Stomach (tissue), 4 donors: ENCODE results near the gene CRIM1.

Source experiments
- EP300 ChIP-seq: sonication (generic); formaldehyde crosslinking; IDR thresholded peaks from one replicate; pipeline ENCODE4 v1.6.1; 2017; ENCODE audit warnings: antibody characterized with exemption
- POLR2A ChIP-seq, 4 donors: fragments of 450-650 bp; IDR thresholded peaks; one replicate each; pipeline ENCODE4 v1.6.1; 2016; ENCODE audit warnings: antibody characterized with exemption in 4 of 4, control low read depth in 2 of 4, mild to moderate bottlenecking in 1 of 4, moderate library complexity in 1 of 4
- TF ChIP-seq, protein P1 (sequence below), 7 experiments: fragments of 450-650 bp in 4 of 7; fragments of 200-600 bp in 3 of 7; sonication (generic) in 3 of 7; IDR thresholded peaks; one replicate each; pipeline ENCODE4 v1.5.1; 2016 to 2019; ENCODE audit warnings: antibody characterized with exemption in 7 of 7, control low read depth in 2 of 7, mild to moderate bottlenecking in 1 of 7

- TF ChIP-seq, protein P1, sequence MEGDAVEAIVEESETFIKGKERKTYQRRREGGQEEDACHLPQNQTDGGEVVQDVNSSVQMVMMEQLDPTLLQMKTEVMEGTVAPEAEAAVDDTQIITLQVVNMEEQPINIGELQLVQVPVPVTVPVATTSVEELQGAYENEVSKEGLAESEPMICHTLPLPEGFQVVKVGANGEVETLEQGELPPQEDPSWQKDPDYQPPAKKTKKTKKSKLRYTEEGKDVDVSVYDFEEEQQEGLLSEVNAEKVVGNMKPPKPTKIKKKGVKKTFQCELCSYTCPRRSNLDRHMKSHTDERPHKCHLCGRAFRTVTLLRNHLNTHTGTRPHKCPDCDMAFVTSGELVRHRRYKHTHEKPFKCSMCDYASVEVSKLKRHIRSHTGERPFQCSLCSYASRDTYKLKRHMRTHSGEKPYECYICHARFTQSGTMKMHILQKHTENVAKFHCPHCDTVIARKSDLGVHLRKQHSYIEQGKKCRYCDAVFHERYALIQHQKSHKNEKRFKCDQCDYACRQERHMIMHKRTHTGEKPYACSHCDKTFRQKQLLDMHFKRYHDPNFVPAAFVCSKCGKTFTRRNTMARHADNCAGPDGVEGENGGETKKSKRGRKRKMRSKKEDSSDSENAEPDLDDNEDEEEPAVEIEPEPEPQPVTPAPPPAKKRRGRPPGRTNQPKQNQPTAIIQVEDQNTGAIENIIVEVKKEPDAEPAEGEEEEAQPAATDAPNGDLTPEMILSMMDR (IDR thresholded peaks at IDR 0.05): no peak
- TF ChIP-seq POLR2A (IDR thresholded peaks at IDR 0.05): no peak
- TF ChIP-seq EP300: no peak
Measured at GRCh38 chr2:36369716-36370115, 14.1 kb downstream of the CRIM1 start.
